Muscle layer of colon (tissue), 2 donors: ENCODE measurements around the gene CACHD1.

Experiments
- H3K27ac ChIP-seq: one replicate; pipeline ENCODE4 v1.7.0; 2013; ENCODE audit warnings: low read depth, mild to moderate bottlenecking, low read length, moderate library complexity
- H3K27me3 ChIP-seq, 2 donors: one replicate each; pipeline ENCODE4 v1.7.0; 2013; ENCODE audit warnings: low read length in 2 of 2, mild to moderate bottlenecking in 2 of 2; ENCODE audit not compliant: insufficient read depth in 2 of 2, control insufficient read depth in 1 of 2
- H3K36me3 ChIP-seq: one replicate; pipeline ENCODE4 v1.7.0; 2013; ENCODE audit warnings: mild to moderate bottlenecking, low read length; ENCODE audit not compliant: insufficient read depth
- H3K4me1 ChIP-seq: one replicate; pipeline ENCODE4 v1.7.0; 2013; ENCODE audit warnings: mild to moderate bottlenecking, low read length; ENCODE audit not compliant: insufficient read depth
- H3K4me3 ChIP-seq, 2 donors: one replicate each; pipeline ENCODE4 v1.7.0; 2013; ENCODE audit warnings: low read length in 2 of 2, low read depth in 1 of 2, mild to moderate bottlenecking in 1 of 2, moderate library complexity in 1 of 2
- H3K9ac ChIP-seq: one replicate; pipeline ENCODE4 v1.7.0; 2013; ENCODE audit warnings: low read length
- H3K9me3 ChIP-seq: one replicate; pipeline ENCODE4 v1.7.0; 2013; ENCODE audit warnings: mild to moderate bottlenecking, low read length
- donor health status: abdominal sarcoma.
- donor health status: Adenocarcinoma of cecum.

Gene CACHD1

GRCh38 chr1:64651841-64652240 lies 181.9 kb downstream of the CACHD1 start:
- H3K27me3 ChIP-seq: no peaks in the 10 kb centered on the region

GRCh38 chr1:64653466-64653865 lies 183.5 kb downstream of the CACHD1 start:
- no peaks in the 10 kb centered on the region for H3K9me3 ChIP-seq

More at GRCh38 chr1:64651841-64652240, 181.9 kb downstream of the CACHD1 start:
- no peak overlapping the region for H3K27ac ChIP-seq
- H3K4me3 ChIP-seq: no peak overlapping the region
- H3K4me1 ChIP-seq: no peaks in the 10 kb centered on the region
- peaks cover 3% of the 10 kb centered on the region for H3K36me3 ChIP-seq
- no peak overlapping the region for H3K9ac ChIP-seq
- no peaks in the 10 kb centered on the region for H3K9me3 ChIP-seq

GRCh38 chr1:64654519-64655341 lies 184.8 kb downstream of the CACHD1 start:
- Histone ChIP-seq H3K9me3 (no peaks in the 10 kb centered on the region), H3K4me3 (no peak overlapping the region), H3K4me1 (no peaks in the 10 kb centered on the region), H3K36me3 (no peaks in the 10 kb centered on the region), H3K9ac (no peak overlapping the region), H3K27ac (no peak overlapping the region), H3K27me3 (no peaks in the 10 kb centered on the region)

More at GRCh38 chr1:64653466-64653865, 183.5 kb downstream of the CACHD1 start:
- Histone ChIP-seq H3K27ac (no peak overlapping the region), H3K36me3 (no peaks in the 10 kb centered on the region), H3K9ac (no peak overlapping the region), H3K27me3 (no peaks in the 10 kb centered on the region), H3K4me1 (no peaks in the 10 kb centered on the region), H3K4me3 (no peak overlapping the region)

- H3K27ac ChIP-seq: no peak overlapping the region
- H3K27me3 ChIP-seq: no peaks in the 10 kb centered on the region
- no peak overlapping the region for H3K4me3 ChIP-seq
- H3K9ac ChIP-seq: no peak overlapping the region
- H3K4me1 ChIP-seq: no peaks in the 10 kb centered on the region
- H3K9me3 ChIP-seq: no peaks in the 10 kb centered on the region
- H3K36me3 ChIP-seq: no peaks in the 10 kb centered on the region
Observed at GRCh38 chr1:64655861-64656260, 185.9 kb downstream of the CACHD1 start.

- Histone ChIP-seq H3K9me3 (no peaks in the 10 kb centered on the region), H3K36me3 (no peaks in the 10 kb centered on the region), H3K9ac (no peak overlapping the region), H3K27me3 (no peaks in the 10 kb centered on the region), H3K27ac (no peak overlapping the region), H3K4me3 (no peak overlapping the region), H3K4me1 (no peaks in the 10 kb centered on the region)
Observed at GRCh38 chr1:64659478-64660138, 189.7 kb downstream of the CACHD1 start.

GRCh38 chr1:64663668-64664067 lies 193.7 kb downstream of the CACHD1 start:
- Histone ChIP-seq H3K9me3 (no peaks in the 10 kb centered on the region), H3K36me3 (no peaks in the 10 kb centered on the region), H3K4me3 (no peak overlapping the region), H3K27ac (no peak overlapping the region), H3K27me3 (no peaks in the 10 kb centered on the region), H3K4me1 (no peaks in the 10 kb centered on the region), H3K9ac (no peak overlapping the region)

- Histone ChIP-seq H3K36me3 (no peaks in the 10 kb centered on the region), H3K27ac (no peak overlapping the region), H3K4me1 (no peaks in the 10 kb centered on the region), H3K9me3 (no peaks in the 10 kb centered on the region), H3K27me3 (no peaks in the 10 kb centered on the region), H3K4me3 (no peak overlapping the region), H3K9ac (no peak overlapping the region)
Observed at GRCh38 chr1:64664299-64664698, 194.4 kb downstream of the CACHD1 start.

GRCh38 chr1:64669098-64669675 lies 199.3 kb downstream of the CACHD1 start:
- H3K27me3 ChIP-seq: no peaks in the 10 kb centered on the region
- H3K4me1 ChIP-seq: no peaks in the 10 kb centered on the region
- no peaks in the 10 kb centered on the region for H3K9me3 ChIP-seq
- no peak overlapping the region for H3K4me3 ChIP-seq
- H3K9ac ChIP-seq: no peak overlapping the region
- H3K36me3 ChIP-seq: no peaks in the 10 kb centered on the region
- H3K27ac ChIP-seq: no peak overlapping the region

GRCh38 chr1:64675718-64676345 lies 205.9 kb downstream of the CACHD1 start:
- H3K9me3 ChIP-seq: no peaks in the 10 kb centered on the region
- no peak overlapping the region for H3K9ac ChIP-seq
- H3K36me3 ChIP-seq: peaks cover 13% of the 10 kb centered on the region
- H3K4me1 ChIP-seq: peaks cover 11% of the 10 kb centered on the region
- H3K27ac ChIP-seq: no peak overlapping the region
- H3K4me3 ChIP-seq: no peak overlapping the region
- H3K27me3 ChIP-seq: no peaks in the 10 kb centered on the region

- Histone ChIP-seq H3K9me3 (no peaks in the 10 kb centered on the region), H3K27me3 (no peaks in the 10 kb centered on the region), H3K4me3 (no peak overlapping the region), H3K9ac (no peak overlapping the region), H3K4me1 (peaks cover 11% of the 10 kb centered on the region), H3K36me3 (peaks cover 13% of the 10 kb centered on the region), H3K27ac (no peak overlapping the region)
Observed at GRCh38 chr1:64676386-64676785, 206.5 kb downstream of the CACHD1 start.

- Histone ChIP-seq H3K27ac (no peak overlapping the region), H3K4me3 (no peak overlapping the region), H3K4me1 (peaks cover 11% of the 10 kb centered on the region), H3K36me3 (peaks cover 21% of the 10 kb centered on the region), H3K9me3 (no peaks in the 10 kb centered on the region), H3K9ac (no peak overlapping the region), H3K27me3 (no peaks in the 10 kb centered on the region)
Observed at GRCh38 chr1:64677532-64677931, 207.6 kb downstream of the CACHD1 start.
